IPS-15b (cell line): Measurements from ENCODE around the gene RAB11B.
A peak's percentile ranks its signal among the peaks of the same experiment; 100 is the strongest.

ENCODE experiments used
- H3K27me3 ChIP-seq: one replicate; pipeline ENCODE4 v1.6.1; 2013; ENCODE audit warnings: low read length; ENCODE audit not compliant: control insufficient read depth, insufficient read depth
- H3K36me3 ChIP-seq: one replicate; pipeline ENCODE4 v1.6.1; 2013; ENCODE audit warnings: low read length; ENCODE audit not compliant: control insufficient read depth, insufficient read depth
- H3K4me1 ChIP-seq: one replicate; pipeline ENCODE4 v1.6.1; 2013; ENCODE audit warnings: mild to moderate bottlenecking, low read length; ENCODE audit not compliant: control insufficient read depth, insufficient read depth
- H3K4me3 ChIP-seq: one replicate; pipeline ENCODE4 v1.5.1; 2013; ENCODE audit warnings: low read depth, low read length
- H3K9ac ChIP-seq: one replicate; pipeline ENCODE4 v1.6.1; 2013; ENCODE audit warnings: low read depth, mild to moderate bottlenecking, low read length
- H3K9me3 ChIP-seq: one replicate; pipeline ENCODE4 v1.6.1; 2013; ENCODE audit warnings: mild to moderate bottlenecking, low read length; ENCODE audit not compliant: control insufficient read depth, insufficient read depth

Gene RAB11B

GRCh38 chr19:8445488-8446001 is 55.4 kb downstream of the RAB11B start:
- Histone ChIP-seq H3K9me3 (no peaks in the 10 kb centered on the region), H3K27me3 (no peaks in the 10 kb centered on the region), H3K4me3 (peak overlapping the region; percentile 91), H3K4me1 (peaks cover 19% of the 10 kb centered on the region), H3K9ac (peak overlapping the region; percentile 97), H3K36me3 (peaks cover 7% of the 10 kb centered on the region)

GRCh38 chr19:8446061-8446709 is 56.0 kb downstream of the RAB11B start:
- Histone ChIP-seq H3K9me3 (no peaks in the 10 kb centered on the region), H3K36me3 (peaks cover 7% of the 10 kb centered on the region), H3K9ac (peak overlapping the region; percentile 97), H3K4me1 (peaks cover 19% of the 10 kb centered on the region), H3K27me3 (no peaks in the 10 kb centered on the region), H3K4me3 (peak overlapping the region; percentile 91)

- H3K27me3 ChIP-seq, result no peaks in the 10 kb centered on the region
- no peak overlapping the region for H3K4me3 ChIP-seq
- peaks cover 28% of the 10 kb centered on the region for H3K4me1 ChIP-seq
- H3K9me3 ChIP-seq, result no peaks in the 10 kb centered on the region
- H3K36me3 ChIP-seq, result peaks cover 7% of the 10 kb centered on the region
- H3K9ac ChIP-seq, result peak overlapping the region; percentile 26
These were observed 59.7 kb downstream of the RAB11B start for GRCh38 chr19:8449830-8450229.

- Histone ChIP-seq H3K9me3 (no peaks in the 10 kb centered on the region), H3K4me1 (peaks cover 30% of the 10 kb centered on the region), H3K27me3 (no peaks in the 10 kb centered on the region), H3K4me3 (no peak overlapping the region), H3K36me3 (peaks cover 5% of the 10 kb centered on the region), H3K9ac (no peak overlapping the region)
These were observed 61.2 kb downstream of the RAB11B start for GRCh38 chr19:8451377-8451776.

GRCh38 chr19:8451885-8452284 is 61.7 kb downstream of the RAB11B start:
- H3K4me1 ChIP-seq, result peaks cover 30% of the 10 kb centered on the region

GRCh38 chr19:8452446-8453123 is 62.4 kb downstream of the RAB11B start:
- peaks cover 33% of the 10 kb centered on the region for H3K4me1 ChIP-seq
- no peak overlapping the region for H3K9ac ChIP-seq
- H3K9me3 ChIP-seq, result no peaks in the 10 kb centered on the region
- H3K4me3 ChIP-seq, result no peak overlapping the region
- peaks cover 7% of the 10 kb centered on the region for H3K36me3 ChIP-seq
- no peaks in the 10 kb centered on the region for H3K27me3 ChIP-seq

More at GRCh38 chr19:8451885-8452284, 61.7 kb downstream of the RAB11B start:
- H3K36me3 ChIP-seq, result peaks cover 7% of the 10 kb centered on the region
- H3K27me3 ChIP-seq, result no peaks in the 10 kb centered on the region
- no peak overlapping the region for H3K9ac ChIP-seq
- no peak overlapping the region for H3K4me3 ChIP-seq
- no peaks in the 10 kb centered on the region for H3K9me3 ChIP-seq

GRCh38 chr19:8453616-8454015 is 63.5 kb downstream of the RAB11B start:
- Histone ChIP-seq H3K9ac (no peak overlapping the region), H3K27me3 (no peaks in the 10 kb centered on the region), H3K4me1 (peaks cover 34% of the 10 kb centered on the region), H3K36me3 (peaks cover 7% of the 10 kb centered on the region), H3K9me3 (no peaks in the 10 kb centered on the region), H3K4me3 (no peak overlapping the region)
